CD14-positive monocyte (primary cell): ENCODE measurements around the gene FAT1. TPM values are rescaled to one million over a fixed set of nuclear protein-coding genes. Genes with fewer than 3 reads are reported as not detected.

Experiments used
- DNase-seq, 3 donors: peaks; one replicate each; pipeline ENCODE4 v3.0.0-alpha.2; 2011 to 2022
- H2AFZ ChIP-seq: 2 replicates; pipeline ENCODE4 v1.6.0; 2012; ENCODE audit warnings: mild to moderate bottlenecking, low read depth, low read length, inconsistent platforms; ENCODE audit not compliant: insufficient read depth, poor library complexity, severe bottlenecking
- H3K27ac ChIP-seq, 2 donors: 1 replicate in 1 of 2; 2 replicates in 1 of 2; pipeline ENCODE4 v1.5.1; 2012 to 2013; ENCODE audit warnings: low read length in 2 of 2, control low read depth in 1 of 2, inconsistent platforms in 1 of 2, low read depth in 1 of 2, mild to moderate bottlenecking in 1 of 2
- H3K27me3 ChIP-seq, 2 donors: one replicate each; pipeline versions ENCODE4 v1.6.0 to v1.6.1; 2011 to 2013; ENCODE audit warnings: low read length in 2 of 2; ENCODE audit not compliant: control insufficient read depth in 2 of 2, insufficient read depth in 2 of 2
- H3K36me3 ChIP-seq, 2 donors: replicated peaks in 1 of 2; 1 replicate in 1 of 2; 2 replicates in 1 of 2; pipeline versions ENCODE4 v1.5.1 to v1.6.1; 2012 to 2013; ENCODE audit warnings: low read length in 2 of 2, control low read depth in 1 of 2, inconsistent platforms in 1 of 2, mild to moderate bottlenecking in 1 of 2; ENCODE audit not compliant: insufficient read depth in 2 of 2, control insufficient read depth in 1 of 2
- H3K4me1 ChIP-seq, 2 donors: 1 replicate in 1 of 2; 2 replicates in 1 of 2; pipeline versions ENCODE4 v1.5.1 to v1.6.1; 2012 to 2013; ENCODE audit warnings: low read length in 2 of 2, control low read depth in 1 of 2, inconsistent platforms in 1 of 2, mild to moderate bottlenecking in 1 of 2, moderate library complexity in 1 of 2; ENCODE audit not compliant: insufficient read depth in 2 of 2, control insufficient read depth in 1 of 2
- H3K4me2 ChIP-seq: replicated peaks from 2 replicates; pipeline ENCODE3; 2012; ENCODE audit warnings: low read length, moderate library complexity, mild to moderate bottlenecking; ENCODE audit not compliant: poor library complexity, severe bottlenecking; ENCODE audit errors: extremely low read depth
- H3K4me3 ChIP-seq, 3 experiments: fragments of 200-600 bp in 1 of 3; sonication (generic) in 1 of 3; replicated peaks in 1 of 3; 1 replicate in 2 of 3; 2 replicates in 1 of 3; pipeline ENCODE4 v1.5.1; 2011 to 2013; ENCODE audit warnings: low read length in 3 of 3, mild to moderate bottlenecking in 3 of 3, control low read depth in 2 of 3, low read depth in 2 of 3, inconsistent platforms in 1 of 3, moderate library complexity in 1 of 3
- H3K79me2 ChIP-seq: 2 replicates; pipeline ENCODE4 v1.6.0; 2012; ENCODE audit warnings: mild to moderate bottlenecking, control low read depth, inconsistent platforms, low read length, moderate library complexity; ENCODE audit not compliant: insufficient read depth
- H3K9ac ChIP-seq: 2 replicates; pipeline ENCODE4 v1.6.0; 2017; ENCODE audit warnings: low read length, mild to moderate bottlenecking; ENCODE audit not compliant: insufficient read depth, poor library complexity, severe bottlenecking
- H3K9me3 ChIP-seq, 2 donors: replicated peaks in 1 of 2; 1 replicate in 1 of 2; 2 replicates in 1 of 2; pipeline versions ENCODE4 v1.5.1 to v1.6.1; 2012 to 2013; ENCODE audit warnings: low read length in 2 of 2, control low read depth in 1 of 2; ENCODE audit not compliant: control insufficient read depth in 1 of 2, insufficient read depth in 1 of 2
- H4K20me1 ChIP-seq: 2 replicates; pipeline ENCODE4 v1.6.0; 2012; ENCODE audit warnings: mild to moderate bottlenecking, low read length, control low read depth, moderate library complexity; ENCODE audit not compliant: insufficient read depth
- H3K27ac Mint-ChIP-seq, 7 donors: one replicate each; pipeline ENCODE4 v1.8.0; 2020; ENCODE audit warnings: mild to moderate bottlenecking in 7 of 7, mixed read lengths in 7 of 7, moderate library complexity in 6 of 7, inconsistent platforms in 2 of 7
- H3K27me3 Mint-ChIP-seq, 3 donors: one replicate each; pipeline ENCODE4 v1.8.0; 2021 to 2022; ENCODE audit warnings: low read depth in 3 of 3, mild to moderate bottlenecking in 3 of 3, mixed read lengths in 3 of 3, moderate library complexity in 3 of 3, inconsistent platforms in 1 of 3
- H3K36me3 Mint-ChIP-seq, 2 donors: one replicate each; pipeline ENCODE4 v1.8.0; 2020; ENCODE audit warnings: mixed read lengths in 2 of 2, inconsistent platforms in 1 of 2, mild to moderate bottlenecking in 1 of 2
- H3K4me1 Mint-ChIP-seq: one replicate; pipeline ENCODE4 v1.8.0; 2020; ENCODE audit warnings: mild to moderate bottlenecking, mixed read lengths
- H3K4me3 Mint-ChIP-seq, 2 donors: one replicate each; pipeline ENCODE4 v1.8.0; 2020; ENCODE audit warnings: mild to moderate bottlenecking in 2 of 2, mixed read lengths in 2 of 2, moderate library complexity in 1 of 2
- H3K9me3 Mint-ChIP-seq, 7 donors: one replicate each; pipeline ENCODE4 v1.8.0; 2020 to 2022; ENCODE audit warnings: mixed read lengths in 7 of 7, mild to moderate bottlenecking in 6 of 7, moderate library complexity in 6 of 7, inconsistent platforms in 2 of 7
- CTCF ChIP-seq: fragments of 200-600 bp; IDR thresholded peaks from one replicate; pipeline ENCODE4 v1.8.0; 2022; ENCODE audit warnings: antibody characterized with exemption, mild to moderate bottlenecking
- WGBS: methylation state at CpG from one replicate; pipeline ENCODE4 v1.1.5; 2013; ENCODE audit warnings: missing lambda C conversion rate; ENCODE audit not compliant: insufficient coverage; 5-methylcytosine and 5-hydroxymethylcytosine counted together
- intact Hi-C, 2 donors: fragments of 100-400 bp; cut with micrococcal nuclease; formaldehyde crosslinking; loops; one replicate each; pipeline versions ENCODE4 v1.15.0 to v1.15.1; 2023
- polyA plus RNA-seq, 3 donors: library from polyadenylated mRNA; depleted of rRNA in 1 of 3; unstranded in 2 of 3; stranded (reverse) in 1 of 3; fragments of 300-500 nt in 2 of 3; fragments of >200 nt in 1 of 3; fragmentation: Illumina TruSeq in 2 of 3; gene quantifications; 1 replicate in 2 of 3; 2 replicates in 1 of 3; pipeline ENCODE4 v1.2.3, GENCODE V29; 2012 to 2021

FAT1 gene
- polyA plus RNA-seq, 3 donors = not detected

- no peaks in the 10 kb centered on the region for H4K20me1 ChIP-seq
- H3K9me3 ChIP-seq = no peaks in the 10 kb centered on the region
- H3K4me1 ChIP-seq = no peaks in the 10 kb centered on the region
- WGBS = no CpG with 5 or more reads among the region's 6 CpGs
- Mint-ChIP-seq H3K9me3 (peaks cover 0 to 8% (median 1%) of the 10 kb centered on the region in 7 donors), H3K36me3 (no peaks in the 10 kb centered on the region), H3K4me1 (no peaks in the 10 kb centered on the region), H3K27ac (no peak overlapping the region), H3K4me3 (no peak overlapping the region), H3K27me3 (peaks cover 1% of the 10 kb centered on the region in 3 donors)
- H3K27me3 ChIP-seq = no peaks in the 10 kb centered on the region
- no peak overlapping the region for H2AFZ ChIP-seq
- H3K4me2 ChIP-seq = no peak overlapping the region
- intact Hi-C loops = no loop called here
- H3K79me2 ChIP-seq = no peaks in the 10 kb centered on the region
- H3K4me3 ChIP-seq = no peak overlapping the region
- no peak overlapping the region for H3K27ac ChIP-seq
- TF ChIP-seq CTCF = no peak
- H3K9ac ChIP-seq = no peak overlapping the region
- H3K36me3 ChIP-seq = no peaks in the 10 kb centered on the region
- DNase-seq = no peak
These were observed 17.2 kb upstream of the FAT1 start for GRCh38 chr4:186740822-186741221.

DNA sequence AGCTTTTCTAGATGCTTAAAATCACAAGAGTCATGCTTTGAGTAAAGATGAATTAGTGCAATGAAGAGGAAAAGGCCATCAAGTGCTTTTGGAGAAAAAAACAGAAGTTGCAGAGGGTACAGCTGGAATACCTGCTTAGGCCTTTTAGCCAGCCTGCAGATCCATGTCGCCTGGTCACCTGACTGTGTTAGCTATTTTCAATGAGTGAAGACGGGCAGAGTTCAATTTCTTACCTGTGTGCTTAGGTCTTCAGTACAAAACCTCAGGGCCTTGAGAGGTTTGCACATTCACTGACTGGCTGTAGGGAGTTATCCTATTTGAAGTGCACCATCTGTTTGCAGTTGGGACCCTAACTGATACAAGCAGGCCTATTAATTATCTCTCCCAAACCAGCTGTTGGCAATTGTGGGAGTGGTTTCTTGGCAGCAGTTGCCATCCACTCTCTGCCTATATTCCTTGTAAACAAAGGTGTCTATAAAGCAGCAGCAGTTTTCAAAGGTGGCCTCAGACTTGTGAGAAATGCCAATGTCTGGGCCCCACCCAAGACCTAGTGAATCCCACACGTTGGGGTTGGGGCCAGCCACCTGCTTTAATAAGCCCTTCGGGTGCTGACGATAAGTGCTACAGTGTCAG lies 16.3 kb upstream of the FAT1 start:
- H3K79me2 ChIP-seq = no peaks in the 10 kb centered on the region
- no peaks in the 10 kb centered on the region for H3K9me3 ChIP-seq
- no peak for DNase-seq
- H3K27me3 ChIP-seq = no peaks in the 10 kb centered on the region
- Mint-ChIP-seq H3K4me3 (no peak overlapping the region), H3K27me3 (peaks cover 0 to 1% (median 1%) of the 10 kb centered on the region in 3 donors), H3K36me3 (no peaks in the 10 kb centered on the region), H3K27ac (no peak overlapping the region), H3K4me1 (no peaks in the 10 kb centered on the region), H3K9me3 (peaks cover 0 to 9% (median 1%) of the 10 kb centered on the region in 7 donors)
- no peak for TF ChIP-seq CTCF
- no peaks in the 10 kb centered on the region for H3K4me1 ChIP-seq
- intact Hi-C loops = no loop called here
- H3K27ac ChIP-seq = no peak overlapping the region
- WGBS = 93% methylated on average over 5 of the region's 5 CpGs
- H3K4me3 ChIP-seq = no peak overlapping the region
- H2AFZ ChIP-seq = no peak overlapping the region
- no peaks in the 10 kb centered on the region for H3K36me3 ChIP-seq
- H3K9ac ChIP-seq = no peak overlapping the region
- H3K4me2 ChIP-seq = no peak overlapping the region
- no peaks in the 10 kb centered on the region for H4K20me1 ChIP-seq
